ENCODE results near the gene SIX3. TPM values are rescaled to one million over a fixed set of nuclear protein-coding genes. Genes with fewer than 3 reads are reported as not detected.
A peak's percentile ranks its signal among the peaks of the same experiment; 100 is the strongest.

Gene SIX3
- 0.28 TPM in 1 of 2 replicates, not detected in the other for total RNA-seq (2014; rRNA removed; shearing (Covaris generic))
- 0.21 and 0.37 TPM in 2 replicates for polyA plus RNA-seq (2016; fragmentation: Nextera tagmentation; extraction: Ambion mirVana)
- long read RNA-seq, result 0 reads

DNA sequence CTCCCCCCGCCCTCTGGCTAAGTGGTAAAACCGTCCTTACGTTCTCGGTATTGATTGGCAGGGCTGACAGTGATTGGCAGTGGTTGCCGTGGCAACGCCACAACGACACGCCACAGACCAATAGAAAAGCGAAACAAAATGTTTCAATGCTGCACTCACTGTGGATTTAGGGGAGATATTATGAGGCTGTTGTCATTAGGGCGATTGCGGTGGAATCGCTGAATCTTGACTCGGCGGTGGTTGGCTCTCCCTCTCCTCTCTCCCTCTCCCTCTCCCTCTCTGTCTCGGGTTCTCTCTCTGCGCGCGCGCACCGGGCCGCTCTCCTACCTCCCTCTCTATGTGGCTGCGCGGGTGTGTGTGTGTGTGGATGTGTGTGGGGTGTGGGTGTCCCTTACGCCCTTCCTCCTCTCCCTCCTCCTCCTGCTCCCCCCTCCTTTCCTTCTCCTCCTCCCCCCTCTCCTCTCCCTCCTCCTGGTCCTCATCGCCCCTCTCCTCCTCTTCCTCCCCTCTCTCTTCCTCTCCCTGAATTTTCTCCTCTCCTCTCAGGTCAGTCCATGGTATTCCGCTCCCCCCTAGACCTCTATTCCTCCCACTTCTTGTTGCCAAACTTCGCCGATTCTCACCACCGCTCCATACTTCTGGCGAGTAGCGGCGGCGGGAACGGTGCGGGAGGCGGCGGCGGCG, at the start of gene SIX3:
Gene SIX3, plus strand, starts transcription at position 152 of the 684 bp plus-strand sequence. Its CDS starts 403 bp downstream, at position 555.
- H3K79me2 ChIP-seq (replicated peaks; ENCODE audit: insufficient read depth), result no peaks in the 10 kb centered on the region
- no peak within 1 kb of the TSS for H3K27ac ChIP-seq (ENCODE audit: low read depth)
- H3K36me3 Mint-ChIP-seq (ENCODE audit: low read depth), result no peaks in the 10 kb centered on the region; the same call in 2 of the 3 replicates
- peaks cover 100% of the 10 kb centered on the region for H3K27me3 ChIP-seq (ENCODE audit: insufficient read depth)
- H3F3A ChIP-seq (replicated peaks; ENCODE audit: low read depth), result peaks cover 36% of the 10 kb centered on the region
- peaks cover 95% of the 10 kb centered on the region for H3K27me3 Mint-ChIP-seq (ENCODE audit: insufficient read depth, low read depth, poor library complexity)
- peaks cover 65% of the 10 kb centered on the region for H3K4me1 ChIP-seq (ENCODE audit: insufficient read depth)
- no peak for ATAC-seq
- H3K27ac Mint-ChIP-seq, result no peak within 1 kb of the TSS
- peak within 1 kb of the TSS; percentile 66 for H3K4me3 Mint-ChIP-seq
- H3K9me2 ChIP-seq (ENCODE audit: insufficient read depth), result no peaks in the 10 kb centered on the region
- TF ChIP-seq NANOG (IDR thresholded peaks at IDR 0.05; ENCODE audit: borderline replicate concordance) (no peak), STAT1 (IDR thresholded peaks at IDR 0.05; ENCODE audit: unreplicated experiment) (no peak), CREB1 (CRISPR knock-in tag; IDR thresholded peaks at IDR 0.05; ENCODE audit: low read depth) (0 out of 2 replicates have a peak, but pooled peaks have one; percentile 19), CTCF (conservative IDR thresholded peaks at IDR 0.05; ENCODE audit: low read depth in 2 of 2) (no peak), ZNF462 (CRISPR knock-in tag; IDR thresholded peaks at IDR 0.05) (no peak), ETS1 (IDR thresholded peaks at IDR 0.05) (no peak), JUNB (IDR thresholded peaks at IDR 0.05; ENCODE audit: unreplicated experiment) (no peak), POLR2AphosphoS5 (IDR thresholded peaks at IDR 0.05; ENCODE audit: low read depth) (no peak), EZH2 (IDR thresholded peaks at IDR 0.05; ENCODE audit: low read depth, unreplicated experiment) (peak; percentile 96), ZNF331 (CRISPR knock-in tag; IDR thresholded peaks at IDR 0.05; ENCODE audit: low read depth) (no peak), EZH2phosphoT487 (IDR thresholded peaks at IDR 0.05; ENCODE audit: unreplicated experiment) (peak; percentile 96), ZNF114 (CRISPR knock-in tag; IDR thresholded peaks at IDR 0.05) (no peak), REST (IDR thresholded peaks at IDR 0.05; ENCODE audit: unreplicated experiment) (no peak)
- H3K4me2 ChIP-seq, result peak within 1 kb of the TSS; percentile 94
- no peaks in the 10 kb centered on the region for H3K36me3 ChIP-seq (ENCODE audit: insufficient read depth)
- H3K4me1 Mint-ChIP-seq, result peaks cover 60% of the 10 kb centered on the region
- no peak within 1 kb of the TSS; the same call in 1 of the 2 replicates for H2AFZ ChIP-seq
- H4K20me1 ChIP-seq (replicated peaks; ENCODE audit: insufficient read depth), result peaks cover 3% of the 10 kb centered on the region; the same call in 1 of the 2 replicates
- H3K9me3 Mint-ChIP-seq, result peaks cover 3% of the 10 kb centered on the region; the same call in 1 of the 3 replicates
- DNase-seq (ENCODE audit: low spot score), result peak; percentile 78
- H3K4me3 ChIP-seq, result peak within 1 kb of the TSS; percentile 66

All from GM23338 (cell line).